GOT3 (cell line): ENCODE results near the gene LCN2.

Experiments used
- DNase-seq: peaks from one replicate; lab custom pipeline; 2025; ENCODE audit warnings: mixed read lengths; lab: John Stamatoyannopoulos, UW

Gene LCN2

DNA sequence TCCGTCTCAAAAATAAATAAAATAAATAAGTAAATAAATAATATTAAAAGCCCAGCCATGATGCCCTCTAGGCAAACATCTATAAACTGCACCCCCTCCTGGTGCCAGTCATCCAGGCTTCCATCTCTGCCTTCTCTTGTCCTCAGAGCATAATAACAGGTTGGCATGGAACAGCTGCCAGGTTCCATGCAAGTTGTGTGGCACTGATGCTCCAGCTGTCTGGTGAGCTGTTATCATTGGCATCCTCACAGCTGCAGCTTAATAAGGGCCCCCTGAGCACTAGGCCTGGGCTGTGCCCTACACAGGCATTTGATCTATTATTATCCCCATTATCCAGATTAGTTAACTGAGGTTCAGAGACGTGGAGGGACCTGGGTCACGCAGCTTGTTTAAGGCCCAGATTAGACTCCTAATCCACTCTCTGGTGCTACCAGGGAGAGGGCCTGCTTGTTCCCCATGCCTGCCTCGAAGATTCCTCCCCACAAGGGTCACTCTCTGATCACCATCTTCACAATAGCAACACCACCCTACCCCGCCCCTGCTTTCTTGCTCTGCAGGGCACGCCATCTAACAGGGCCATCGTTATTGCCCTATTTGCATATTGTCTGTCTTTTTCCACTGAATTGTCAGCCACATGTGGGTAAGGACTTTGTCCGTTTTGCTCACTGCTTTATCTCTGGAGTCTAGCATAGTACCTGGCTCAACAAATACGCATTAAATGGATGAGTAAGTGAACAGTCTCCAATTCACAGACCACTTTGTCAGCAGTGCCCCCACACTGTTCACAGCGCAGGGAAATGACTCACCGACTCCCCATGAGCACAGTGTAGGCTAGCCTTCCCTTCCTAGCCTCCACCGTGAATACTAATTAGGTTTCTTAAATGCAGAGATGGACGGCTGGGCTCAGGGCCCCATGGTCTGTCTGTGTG, 52.5 kb downstream of the LCN2 start:
- no peak for DNase-seq

DNA sequence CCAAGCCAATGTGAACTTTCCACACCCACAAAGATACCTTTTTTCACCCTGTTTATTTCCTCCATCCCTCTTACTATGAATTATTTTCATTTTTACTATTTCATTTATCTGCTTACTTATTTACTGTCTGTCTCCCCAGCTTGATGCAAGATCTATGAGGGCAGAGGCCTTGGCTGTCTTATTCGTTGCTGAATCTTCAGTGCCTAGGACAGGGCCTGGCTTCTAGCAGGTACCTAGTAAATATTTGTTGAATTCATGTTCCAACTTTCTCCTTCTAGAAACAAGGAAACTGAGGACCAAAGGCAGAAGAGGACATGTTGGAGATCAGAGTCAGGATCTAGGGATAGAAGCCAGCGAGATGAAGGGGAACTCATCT, 53.4 kb downstream of the LCN2 start:
- DNase-seq: no peak
